Activated CD8-positive, alpha-beta T cell treated with anti-CD3 and anti-CD28 coated beads for 36 hours (primary cell): ENCODE results near the gene CT45A5. TPM values are rescaled to one million over a fixed set of nuclear protein-coding genes. Genes with fewer than 3 reads are reported as not detected.
"Not testable (repeated sequence)": the region's sequence is repeated elsewhere in the genome, so short reads cannot be mapped to it uniquely, and the experiment has no call there.

Source experiments
- ATAC-seq: fragments of 200-7000 bp; cut with Tn5 transposase; one replicate; pipeline ENCODE4 v1.10.0; 2021; ENCODE audit warnings: mild to moderate bottlenecking, moderate library complexity
- CTCF ChIA-PET: fragments of 350-600 bp; sonication (Branson Sonifier 250); formaldehyde crosslinking; loops from one replicate; lab custom pipeline; 2021; ENCODE audit warnings: antibody characterized with exemption; lab: Charles Lee
- POLR2A ChIA-PET: fragments of 350-600 bp; sonication (Branson Sonifier 250); formaldehyde crosslinking; loops from one replicate; lab custom pipeline; 2021; ENCODE audit warnings: antibody characterized with exemption; lab: Charles Lee
- DNase-seq: peaks from one replicate; pipeline ENCODE4 v3.0.0-alpha.2; 2020
- H3K27ac Mint-ChIP-seq: one replicate; pipeline ENCODE4 v1.8.0; 2021; ENCODE audit warnings: mild to moderate bottlenecking, mixed read lengths
- H3K27me3 Mint-ChIP-seq: one replicate; pipeline ENCODE4 v1.8.0; 2021; ENCODE audit warnings: mixed read lengths
- H3K36me3 Mint-ChIP-seq: one replicate; pipeline ENCODE4 v1.8.0; 2021; ENCODE audit warnings: low read depth, mixed read lengths
- H3K4me1 Mint-ChIP-seq: one replicate; pipeline ENCODE4 v1.8.0; 2021; ENCODE audit warnings: low read depth, mixed read lengths
- H3K4me3 Mint-ChIP-seq: one replicate; pipeline ENCODE4 v1.8.0; 2021; ENCODE audit warnings: mild to moderate bottlenecking, moderate library complexity, mixed read lengths
- H3K9me3 Mint-ChIP-seq: one replicate; pipeline ENCODE4 v1.8.0; 2021; ENCODE audit warnings: mixed read lengths
- CTCF ChIP-seq: fragments of 200-600 bp; IDR thresholded peaks from one replicate; pipeline ENCODE4 v1.8.0; 2022; ENCODE audit warnings: antibody characterized with exemption, mild to moderate bottlenecking
- intact Hi-C: fragments of 100-400 bp; cut with micrococcal nuclease; formaldehyde crosslinking; loops from one replicate; pipeline ENCODE4 v1.10.0; 2022
- total RNA-seq, 2 experiments: library from RNA; stranded (reverse); gene quantifications; one replicate each; pipeline ENCODE4 v1.2.3, GENCODE V29; 2021

Gene CT45A5
- total RNA-seq, 2 experiments from 2014 or later, result not detected

GRCh38 chrX:135737366-135738071 is 47.8 kb downstream of the CT45A5 start:
- H3K27ac Mint-ChIP-seq, result no peak overlapping the region
- DNase-seq, result no peak
- H3K27me3 Mint-ChIP-seq, result no peaks in the 10 kb centered on the region
- TF ChIP-seq CTCF, result no peak
- no peaks in the 10 kb centered on the region for H3K9me3 Mint-ChIP-seq
- no peaks in the 10 kb centered on the region for H3K4me1 Mint-ChIP-seq
- ChIA-PET CTCF (no interaction called here), POLR2A (no interaction called here)
- ATAC-seq, result no peak
- no peak overlapping the region for H3K4me3 Mint-ChIP-seq
- H3K36me3 Mint-ChIP-seq, result no peaks in the 10 kb centered on the region
- intact Hi-C loops, result no loop called here

GRCh38 chrX:135734666-135735065 is 50.6 kb downstream of the CT45A5 start:
- intact Hi-C loops, ATAC-seq, CTCF ChIA-PET: not testable (repeated sequence)

More at GRCh38 chrX:135734666-135735065, 50.6 kb downstream of the CT45A5 start:
- DNase-seq, H3K27ac Mint-ChIP-seq, H3K27me3 Mint-ChIP-seq, H3K9me3 Mint-ChIP-seq, H3K4me3 Mint-ChIP-seq, H3K36me3 Mint-ChIP-seq, POLR2A ChIA-PET, H3K4me1 Mint-ChIP-seq: not testable (repeated sequence)

Other genes with a start within 250 kb of the CT45A5 start
- gene CT45A1, start 71.9 kb downstream of the CT45A5 start, total RNA-seq, result not detected
- not detected for gene CT45A3, start 17.3 kb downstream of the CT45A5 start, total RNA-seq
- gene CT45A6, start 17.3 kb upstream of the CT45A5 start, total RNA-seq, result not detected
- not detected for gene CT45A2, start 34.5 kb upstream of the CT45A5 start, total RNA-seq
- not detected for gene CT45A7, start 51.8 kb upstream of the CT45A5 start, total RNA-seq
- gene CT45A8, start 69.0 kb upstream of the CT45A5 start, total RNA-seq, result not detected
- gene CT45A9, start 86.3 kb upstream of the CT45A5 start, total RNA-seq, result not detected
- gene CT45A10, start 107.9 kb upstream of the CT45A5 start, total RNA-seq, result not detected
- gene SAGE1, start 108.2 kb upstream of the CT45A5 start, total RNA-seq, result not detected
- gene MMGT1, start 188.5 kb upstream of the CT45A5 start, total RNA-seq, result 10 to 100 TPM; 15.5 to 15.6 TPM
- gene SLC9A6, start 199.9 kb upstream of the CT45A5 start, total RNA-seq, result 10 to 100 TPM in 1 of 2 experiments, 1 to 10 TPM in 1; 8.7 to 11.3 TPM